Left forelimb (tissue), 1 donor: ENCODE data around the gene GINS2.

Source experiments
- DNase-seq: peaks from one replicate; pipeline ENCODE4 v3.0.0-alpha.2; 2018; ENCODE audit warnings: low spot score

The GINS2 gene

DNA sequence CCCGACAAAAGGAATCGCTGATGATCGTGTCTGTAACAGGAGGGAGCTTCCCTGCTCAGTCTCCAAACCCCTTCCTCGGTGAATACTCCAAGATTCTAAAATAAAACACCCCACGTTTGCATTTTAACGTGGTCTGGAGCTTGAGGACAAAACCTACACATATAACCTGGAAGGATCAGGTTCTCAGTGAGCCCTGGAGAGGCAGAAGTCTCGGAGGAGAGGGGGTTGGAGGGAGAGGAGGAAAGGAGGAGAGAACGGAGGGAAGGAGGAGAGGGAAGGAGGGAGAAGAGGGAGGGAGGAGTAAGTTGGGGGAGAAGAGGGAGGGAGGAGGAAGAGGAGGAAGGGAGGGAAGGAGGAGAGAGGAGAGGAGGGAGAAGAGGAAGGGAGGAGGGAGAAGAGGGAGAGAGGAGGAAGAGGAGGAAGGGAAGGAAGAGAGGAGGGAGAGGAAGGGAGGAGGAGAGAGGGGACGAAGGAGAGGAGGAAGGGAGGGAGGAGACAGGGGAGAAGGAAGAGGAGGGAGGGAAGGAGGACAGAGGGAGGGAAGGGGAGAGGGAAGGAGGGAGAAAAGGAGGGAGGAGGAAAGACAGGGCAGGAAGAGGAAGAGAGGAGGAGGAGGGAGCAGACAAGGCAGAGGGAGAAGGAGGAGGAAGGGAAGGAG is 27.4 kb upstream of the GINS2 start:
- no peak for DNase-seq

DNA sequence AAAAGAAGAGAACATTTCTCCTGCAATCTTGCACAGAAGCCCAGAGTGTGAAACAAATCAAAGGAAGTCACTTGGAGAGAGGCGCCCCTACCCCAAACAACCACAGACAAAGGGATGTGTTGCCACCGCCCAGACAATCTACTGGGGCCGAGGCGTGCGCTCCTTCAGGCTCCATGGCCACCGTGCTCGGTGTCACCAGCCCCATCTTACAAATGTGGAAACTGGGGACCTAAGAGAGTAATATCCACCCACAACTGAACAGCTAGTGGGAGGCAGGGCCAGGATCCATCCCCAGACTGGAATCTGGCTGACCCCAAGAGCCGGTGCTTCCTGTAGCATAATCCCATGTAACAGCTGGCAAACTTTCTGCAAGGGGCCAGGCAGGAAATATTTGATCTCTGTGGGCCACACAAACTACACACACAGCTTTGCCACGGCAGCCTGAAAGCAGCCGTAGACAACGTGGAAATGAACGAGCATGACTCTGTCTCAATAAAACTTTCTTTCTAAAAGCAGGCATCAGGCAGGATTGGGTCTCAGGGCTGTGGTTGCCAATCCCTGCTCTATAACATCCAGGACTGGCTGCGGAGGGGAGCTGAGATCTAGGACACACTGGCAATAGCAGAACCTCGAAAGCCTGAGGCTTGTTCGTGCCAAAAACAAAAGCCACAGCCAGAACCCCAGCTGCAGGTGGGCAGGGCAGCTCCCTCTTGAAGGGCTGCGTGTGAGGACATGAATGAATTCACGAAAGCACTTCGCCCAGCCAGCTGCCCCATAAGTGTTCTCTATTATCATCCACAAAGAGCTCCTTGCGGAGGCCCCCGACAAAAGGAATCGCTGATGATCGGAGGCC is 26.6 kb upstream of the GINS2 start:
- DNase-seq = no peak

DNA sequence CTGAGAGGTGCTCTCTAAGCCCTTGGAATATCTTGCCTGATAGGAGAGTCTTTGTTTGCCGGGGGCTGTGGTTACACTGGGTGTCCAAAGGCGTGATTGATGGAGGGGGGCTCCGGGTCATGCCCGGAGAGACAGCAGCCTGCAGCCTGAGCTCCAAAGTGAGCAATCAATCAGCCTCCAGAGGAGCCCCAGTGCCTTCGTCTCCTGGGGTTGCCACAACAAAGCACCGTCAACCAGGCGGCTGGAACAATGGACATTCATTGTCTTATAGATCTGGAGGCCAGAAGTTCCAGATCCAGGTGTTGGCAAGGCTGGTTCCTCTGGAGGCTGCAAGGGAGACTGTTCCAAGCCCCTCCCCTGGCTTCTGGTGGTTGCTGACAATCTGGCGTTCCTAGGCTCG is 24.0 kb upstream of the GINS2 start:
- DNase-seq = no peak

DNA sequence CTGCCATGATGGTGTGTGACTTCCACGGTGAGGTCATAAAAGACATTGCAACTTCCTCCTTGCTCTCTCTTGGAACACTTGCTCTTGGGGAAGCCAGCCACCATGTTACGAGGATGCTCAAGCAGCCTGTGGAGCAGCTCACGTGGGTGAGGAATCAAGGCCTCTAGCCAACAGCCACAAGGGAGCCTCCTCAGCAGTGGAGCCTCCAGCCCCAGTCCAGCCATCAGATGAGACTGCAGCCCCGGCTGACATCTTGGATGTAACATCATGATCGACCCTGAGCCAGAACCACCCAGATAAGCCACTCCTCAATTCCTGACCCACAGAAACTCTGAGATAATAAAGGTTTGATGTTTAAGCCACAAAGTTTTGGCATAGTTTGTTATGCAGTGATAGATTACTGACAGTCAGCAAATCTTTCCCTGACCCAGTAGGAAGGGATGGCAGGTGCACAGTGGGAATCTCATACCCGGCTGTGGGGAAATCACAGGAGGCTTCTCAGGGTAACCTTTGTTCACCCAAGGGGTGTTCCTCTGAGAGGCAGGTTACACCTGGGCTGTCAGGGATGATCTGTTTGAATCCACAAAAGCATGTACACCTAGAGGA is 23.3 kb upstream of the GINS2 start:
- no peak for DNase-seq

DNA sequence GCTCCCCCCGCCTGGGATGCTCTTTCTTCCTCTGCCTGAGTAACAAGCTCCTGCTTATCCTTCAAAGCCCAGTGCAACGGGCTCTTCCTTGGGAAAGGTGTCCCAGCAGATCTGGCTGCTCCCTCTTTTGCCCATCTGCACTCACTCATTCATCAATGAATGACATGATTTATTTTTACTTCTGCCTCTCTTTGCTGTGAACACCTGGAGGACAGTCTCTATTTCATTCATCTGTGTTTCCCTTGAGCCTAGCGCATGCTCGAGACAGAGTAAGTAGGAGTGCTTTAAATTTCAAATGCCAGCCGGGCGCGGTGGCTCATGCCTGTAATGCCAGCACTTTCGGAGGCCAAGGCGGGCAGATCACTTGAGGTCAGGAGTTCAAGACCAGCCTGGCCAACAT is 22.0 kb upstream of the GINS2 start:
- no peak for DNase-seq

DNA sequence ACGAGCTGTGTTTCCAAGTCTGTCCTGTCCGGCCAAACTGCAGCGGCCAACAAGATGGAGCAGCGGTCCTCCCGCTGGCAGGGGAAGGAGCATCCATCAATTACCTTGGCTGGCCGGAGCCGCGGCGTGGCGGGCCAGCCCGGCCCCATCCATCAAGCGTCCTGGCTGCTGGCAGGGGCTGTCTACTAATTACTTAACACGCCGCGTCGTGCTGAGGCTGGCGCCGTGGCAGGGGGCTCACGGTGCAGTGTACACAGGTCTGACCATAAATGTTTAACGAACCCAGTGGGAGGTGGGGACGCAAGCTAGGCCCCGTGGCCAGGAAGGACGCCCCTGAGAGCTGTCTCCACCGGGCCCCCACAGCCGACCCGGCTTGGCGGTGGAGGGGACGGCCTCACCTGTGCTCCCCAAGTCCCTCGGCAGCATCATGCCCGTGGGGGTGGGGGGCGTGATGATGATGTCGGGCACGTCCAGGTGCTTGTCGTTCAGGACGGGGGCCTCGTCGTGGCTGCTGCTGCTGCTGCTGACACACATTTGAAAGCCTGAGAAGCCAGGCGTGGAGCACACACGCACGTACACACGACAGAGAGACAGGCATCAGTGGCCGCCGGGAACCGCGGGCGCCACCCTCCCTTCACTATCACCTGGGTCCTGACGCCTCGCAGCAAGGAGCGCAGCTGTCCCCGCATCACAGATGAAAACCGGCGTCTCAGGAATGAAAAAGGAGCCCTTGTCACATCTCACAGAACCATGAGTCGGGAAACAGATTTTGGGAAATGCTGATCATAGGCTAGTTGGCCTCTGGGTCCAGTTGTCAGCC is 21.2 kb upstream of the GINS2 start:
- no peak for DNase-seq

DNA sequence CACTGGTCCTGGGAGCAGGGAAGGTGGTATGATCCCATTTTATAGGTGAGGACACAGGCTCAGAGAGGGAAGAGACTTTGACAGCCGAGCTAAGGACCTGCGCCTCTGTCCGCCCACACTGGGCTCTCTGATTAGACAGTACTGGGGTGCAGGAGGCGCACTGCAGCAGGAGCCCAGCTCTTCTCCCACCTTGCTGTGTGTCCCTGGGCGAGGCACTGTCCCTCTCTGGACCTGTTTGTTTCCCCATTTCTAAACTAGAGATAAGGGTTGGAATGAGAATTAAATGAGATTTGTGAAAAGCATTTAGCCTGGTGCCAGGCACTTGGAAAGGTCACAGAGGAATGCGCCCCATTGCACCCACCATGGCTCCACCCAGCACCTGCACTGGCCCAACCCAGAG is 19.6 kb upstream of the GINS2 start:
- DNase-seq = no peak

DNA sequence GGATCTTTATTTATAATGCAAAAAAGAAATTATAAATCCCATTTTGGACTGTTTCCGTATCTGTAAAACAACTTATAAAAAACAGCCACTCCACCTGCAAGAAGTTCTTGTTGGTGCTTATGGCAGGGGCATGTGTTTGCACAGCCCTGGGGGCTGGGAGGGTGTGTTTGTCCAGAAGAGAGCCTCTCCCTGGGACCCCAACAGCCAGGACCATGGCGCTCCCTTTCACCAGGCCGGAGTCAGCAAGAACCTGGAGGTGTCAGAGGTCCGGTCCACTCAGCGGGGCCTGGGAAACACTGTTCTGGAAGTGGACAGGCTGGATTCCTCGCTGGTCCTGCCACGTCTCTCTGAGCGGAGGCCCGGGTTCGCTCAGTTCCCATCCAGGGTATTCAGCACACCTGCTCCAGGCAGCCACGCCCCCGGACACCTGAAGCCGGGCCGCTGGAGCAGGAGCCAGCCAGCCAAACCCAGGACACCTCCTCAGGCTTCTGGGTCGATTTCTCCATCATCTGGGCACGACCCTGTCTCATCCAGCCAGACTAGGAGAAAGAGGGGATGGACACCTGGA is 18.9 kb upstream of the GINS2 start:
- no peak for DNase-seq

DNA sequence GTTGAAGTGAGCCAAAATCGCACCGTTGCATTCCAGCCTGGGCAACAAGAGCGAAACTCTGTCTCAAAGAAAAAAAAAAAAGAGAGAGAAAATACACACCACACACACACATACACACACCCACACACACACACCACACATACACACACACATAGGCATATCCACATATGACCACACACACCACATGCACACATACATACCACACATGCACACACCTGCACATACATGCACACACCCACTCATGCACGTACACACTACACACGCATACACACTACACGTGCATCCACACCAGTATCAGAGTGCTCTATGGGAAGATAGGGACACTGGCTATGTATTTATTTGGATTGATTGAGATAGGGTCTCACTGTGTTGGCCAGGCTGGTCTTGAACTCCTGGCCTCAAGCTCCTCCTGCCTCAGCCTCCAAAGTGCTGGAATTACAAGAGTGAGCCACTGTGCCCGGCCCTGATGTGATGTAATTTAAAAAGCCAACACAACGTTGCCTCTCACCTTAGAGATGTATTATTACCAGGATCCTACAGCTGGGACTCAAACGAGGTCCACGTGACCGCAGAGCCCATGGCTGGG is 17.8 kb upstream of the GINS2 start:
- DNase-seq = no peak

DNA sequence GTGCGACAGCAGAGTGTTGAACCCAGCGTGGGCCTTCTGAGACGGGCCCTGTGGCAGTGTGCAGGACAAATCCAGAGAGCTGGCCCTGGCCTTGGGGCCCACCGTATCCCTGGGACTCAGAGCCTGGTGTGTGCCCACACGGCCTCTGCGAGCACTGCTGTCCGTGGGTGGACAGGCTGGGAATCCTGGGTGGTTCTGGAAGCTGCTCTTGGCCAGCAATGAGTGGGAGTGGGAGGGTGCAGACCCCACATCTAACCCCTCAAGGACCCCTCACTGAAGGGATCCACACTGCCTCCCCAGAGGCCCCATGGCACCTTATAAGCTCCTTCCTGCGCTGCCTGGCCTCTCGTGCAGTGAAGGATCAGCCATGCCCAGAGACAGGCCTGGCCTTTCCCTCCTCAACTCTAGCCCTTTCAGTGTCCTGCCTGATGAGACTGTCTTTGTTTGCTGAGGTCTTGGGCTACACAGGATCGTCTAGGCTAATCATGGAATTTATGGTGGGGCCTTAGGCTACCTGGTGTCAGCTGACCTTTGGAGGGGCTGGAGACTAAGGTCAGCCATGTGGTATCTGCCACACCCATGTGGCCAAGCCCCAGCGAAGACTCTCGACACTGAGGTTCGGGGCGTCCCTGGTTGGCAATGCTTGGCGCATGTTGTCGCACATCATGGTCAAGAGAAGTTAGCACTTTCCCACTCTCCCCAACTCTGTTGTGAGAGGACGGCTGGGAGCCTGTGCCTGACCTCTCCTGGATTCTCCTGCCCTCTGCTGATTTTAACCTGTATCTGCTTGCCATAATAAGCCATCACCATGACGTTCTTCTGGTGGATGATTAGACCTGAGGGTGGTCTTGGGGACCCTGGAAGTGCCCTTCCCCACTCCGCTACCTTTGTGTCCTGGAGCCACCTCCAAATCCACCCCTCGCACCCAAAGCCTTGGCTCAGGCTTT is 16.4 kb upstream of the GINS2 start:
- no peak for DNase-seq

DNA sequence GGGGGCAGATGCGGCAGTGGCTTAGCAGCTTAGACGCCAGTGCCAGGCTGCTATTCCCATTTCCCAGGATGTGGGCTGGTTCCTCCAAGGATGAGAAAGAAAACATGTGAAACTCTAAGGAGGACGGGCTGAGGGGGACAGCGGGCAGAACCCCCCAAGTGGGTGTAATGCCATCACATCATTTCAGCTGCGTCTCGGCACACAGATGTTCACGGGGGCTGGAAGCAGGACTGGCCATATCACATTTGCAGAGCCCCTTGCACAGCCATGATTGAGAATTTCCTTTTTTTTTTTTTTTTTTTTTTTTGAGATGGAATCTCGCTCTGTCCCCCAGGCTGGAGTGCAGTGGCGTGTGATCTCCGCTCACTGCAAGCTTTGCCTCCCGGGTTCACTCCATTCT is 15.3 kb upstream of the GINS2 start:
- no peak for DNase-seq

DNA sequence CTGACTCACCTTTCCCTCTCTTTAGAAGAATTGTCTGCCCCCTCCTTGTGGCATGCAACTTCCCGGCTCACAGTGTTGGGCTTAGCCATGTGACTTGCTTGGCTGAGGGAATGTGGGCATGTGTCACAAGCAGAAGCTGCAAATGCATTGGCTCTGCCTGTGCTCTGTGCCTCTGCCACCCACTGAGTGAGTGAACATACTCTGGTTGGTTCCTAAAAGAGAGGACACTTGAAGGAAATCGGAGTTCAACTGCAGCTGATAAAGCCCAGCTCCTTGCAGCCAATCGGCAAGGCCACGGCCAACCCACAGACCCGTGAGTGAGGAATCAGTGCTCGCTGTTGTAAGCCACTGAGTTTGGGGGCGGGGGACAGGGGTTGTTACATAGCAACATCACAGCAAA is 10.9 kb upstream of the GINS2 start:
- DNase-seq = no peak

DNA sequence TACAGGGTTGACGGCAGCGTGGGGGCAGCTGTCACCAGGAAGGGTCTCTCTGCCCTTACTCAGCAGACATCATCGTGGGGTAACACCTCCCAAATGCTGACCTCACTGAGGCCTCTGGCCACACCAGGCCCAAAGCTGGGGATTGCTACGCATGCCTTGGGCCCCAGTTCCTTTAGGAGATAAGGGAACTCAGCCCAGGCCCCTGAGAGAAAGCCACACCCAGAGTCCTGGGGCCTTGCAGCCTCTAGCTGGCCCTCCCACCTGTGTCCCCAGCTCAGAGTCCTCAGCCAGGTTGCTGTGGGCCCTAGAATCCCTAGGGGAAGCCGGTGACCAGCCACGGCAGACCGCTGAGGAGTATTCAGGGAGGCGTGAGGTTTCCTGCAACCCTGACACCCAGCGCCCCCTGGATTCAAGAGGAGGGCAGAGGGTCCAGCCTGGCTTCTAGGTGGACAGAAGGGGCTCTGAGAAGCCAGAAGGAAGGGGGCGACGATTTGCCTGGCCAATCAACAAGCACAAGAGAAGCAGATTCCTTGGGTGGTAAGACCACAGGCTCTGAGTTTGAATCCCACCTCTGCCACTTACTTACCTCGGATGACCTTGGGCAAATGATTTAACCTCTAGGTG is 10.3 kb upstream of the GINS2 start:
- no peak for DNase-seq

DNA sequence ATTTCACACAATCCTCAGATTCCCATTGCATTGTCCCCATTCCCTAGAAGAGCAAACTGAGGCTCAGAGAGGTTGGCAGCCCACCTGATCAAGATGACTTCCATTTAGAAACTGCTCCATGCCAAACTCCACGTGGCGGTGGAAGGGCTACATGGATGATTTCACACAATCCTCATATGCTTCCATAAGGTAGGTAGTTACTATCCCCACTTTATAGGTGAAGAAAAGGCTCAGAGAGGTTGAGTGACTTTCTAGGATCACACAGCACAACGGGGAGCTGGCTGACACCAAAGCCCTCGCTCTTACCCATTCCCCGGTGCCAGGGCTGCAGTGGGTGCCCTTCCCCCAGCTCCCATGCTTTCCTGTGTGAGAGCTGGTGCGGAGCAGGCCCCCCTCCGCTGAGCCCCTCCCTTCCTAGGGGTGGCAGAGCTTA is 9.7 kb upstream of the GINS2 start:
- DNase-seq = no peak

DNA sequence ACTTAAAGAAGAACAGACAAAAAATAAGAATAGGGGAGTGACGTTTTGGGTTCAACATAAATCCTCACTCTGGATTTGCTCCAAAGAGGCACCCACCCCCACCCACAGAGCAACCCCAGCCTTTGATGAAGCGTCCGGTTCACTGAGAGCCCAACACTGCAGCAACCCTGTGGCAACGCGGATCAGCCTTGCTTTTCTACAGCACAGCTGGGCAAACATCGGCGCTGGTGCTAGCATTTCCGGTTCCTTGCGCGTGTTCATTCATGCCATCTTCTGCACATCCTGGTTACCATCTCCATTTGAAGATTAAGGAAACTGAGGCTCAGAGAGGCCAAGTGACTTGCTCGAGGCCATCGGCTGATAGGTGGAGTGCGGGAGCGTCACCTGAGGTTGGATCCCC is 8.7 kb upstream of the GINS2 start:
- DNase-seq = no peak

DNA sequence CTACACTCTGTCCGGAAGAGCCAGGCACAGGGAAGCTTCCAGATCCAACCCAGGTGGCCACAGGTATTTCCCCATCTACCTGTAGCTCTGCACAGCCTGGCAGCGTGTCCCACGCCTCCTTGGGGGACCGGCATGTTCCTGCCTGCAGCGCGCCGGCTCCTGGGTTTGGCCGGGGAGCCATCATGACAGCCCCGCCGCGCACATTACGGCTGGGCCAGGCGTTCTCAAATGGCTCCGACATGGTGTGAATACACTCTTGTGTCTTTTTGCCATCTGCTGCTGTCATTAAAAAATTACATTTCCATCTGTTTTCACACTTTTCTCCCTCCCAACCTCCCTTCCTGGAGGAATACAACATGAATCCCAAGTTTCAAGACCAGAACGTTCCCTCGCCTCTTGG is 8.0 kb upstream of the GINS2 start:
- DNase-seq = no peak

DNA sequence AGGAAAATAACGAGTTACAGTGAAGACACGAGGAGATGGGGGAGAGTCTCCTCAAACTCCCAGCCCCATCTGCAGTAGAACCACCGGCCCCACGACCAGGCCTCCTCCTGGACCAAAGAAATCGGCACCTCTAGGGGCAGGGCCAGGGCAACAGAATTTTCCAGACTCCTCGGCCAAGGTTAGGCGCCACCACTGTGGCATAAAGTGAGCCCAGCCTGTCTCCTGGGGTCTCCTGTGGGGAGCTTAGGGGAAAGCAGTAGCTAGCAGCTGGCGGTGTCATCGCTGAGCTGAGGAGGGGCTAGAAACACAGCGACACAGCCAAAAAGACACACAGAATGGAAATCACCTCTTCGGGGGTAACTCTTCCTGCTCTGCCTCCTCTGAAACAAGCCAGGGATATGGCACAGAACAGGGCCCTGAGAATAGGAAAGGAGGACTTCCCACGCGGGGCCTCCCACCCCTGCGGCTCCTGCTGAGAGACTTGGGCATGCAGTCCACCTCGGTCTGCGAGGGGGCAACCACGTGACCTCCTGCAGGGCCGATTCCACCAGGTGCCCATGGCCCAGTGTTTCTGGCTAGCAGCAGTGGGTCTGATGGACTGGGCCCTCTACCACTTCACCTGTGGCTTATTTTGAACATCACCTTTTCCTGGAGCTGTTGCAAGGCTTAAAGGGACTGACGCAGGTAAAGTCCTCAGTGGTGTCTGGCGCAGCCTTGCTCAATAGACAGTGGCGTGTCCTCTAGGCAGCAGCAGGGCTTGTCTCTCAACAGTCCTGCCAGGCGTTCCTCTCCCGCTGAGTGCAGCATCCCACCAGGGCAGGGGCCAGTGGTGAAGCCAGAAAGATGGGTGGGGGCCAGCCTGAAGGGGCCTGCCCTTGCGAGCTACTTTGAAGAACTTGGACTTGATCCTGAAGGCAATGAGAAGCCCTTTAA is 6.7 kb upstream of the GINS2 start:
- DNase-seq = no peak

DNA sequence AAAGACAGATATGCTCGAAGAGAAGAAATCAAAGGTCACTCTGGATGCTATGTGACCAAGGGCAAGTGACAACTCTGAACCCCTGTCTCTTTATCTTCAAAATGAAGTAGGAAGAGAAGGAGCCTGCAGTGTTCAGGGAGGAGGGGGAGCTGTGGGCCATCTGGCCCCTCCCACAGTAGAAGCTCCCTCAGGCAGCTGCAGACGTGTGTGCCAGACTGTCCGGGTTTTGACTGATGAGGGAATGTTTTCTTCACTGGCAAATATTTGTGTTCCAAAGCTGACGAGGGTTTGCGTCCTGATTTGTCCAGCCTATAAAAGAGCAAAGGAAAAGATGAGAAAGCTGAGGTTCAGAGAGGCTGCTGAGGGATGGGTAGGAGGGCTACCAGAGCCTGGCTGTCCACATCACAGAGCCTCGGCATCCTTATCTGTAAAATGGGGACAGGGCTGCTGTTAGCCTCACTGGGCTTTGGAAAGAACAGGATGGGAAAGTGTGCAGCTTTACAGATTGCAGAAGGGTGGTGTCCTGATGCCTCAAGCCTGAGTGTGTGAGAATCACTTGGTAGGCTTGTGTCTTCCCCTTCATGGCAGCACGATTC is 1.8 kb upstream of the GINS2 start:
- no peak for DNase-seq

DNA sequence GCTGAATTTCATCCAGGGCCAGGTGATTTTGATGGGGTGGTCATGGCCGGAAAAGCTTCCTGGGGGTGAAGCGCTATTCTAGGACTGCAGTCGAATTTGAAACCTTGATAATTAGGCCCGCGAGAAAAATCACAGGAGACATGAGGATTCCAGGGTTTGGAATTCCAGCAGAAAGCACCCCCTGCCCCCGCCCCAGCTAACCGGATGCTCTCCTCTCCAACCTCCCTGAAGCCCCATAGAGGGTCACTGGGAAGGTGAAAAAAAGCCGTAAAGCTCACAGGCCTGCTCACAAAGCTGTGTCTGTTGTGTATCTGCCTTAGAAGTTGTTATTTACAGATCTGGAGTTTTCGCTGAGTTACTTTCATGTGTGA is 1.2 kb upstream of the GINS2 start:
- no peak for DNase-seq
